ENCODE results near the gene SEMA4D. TPM values are rescaled to one million over a fixed set of nuclear protein-coding genes. Genes with fewer than 3 reads are reported as not detected.

The SEMA4D gene
- total and polyA plus RNA-seq, 2 of the 13 experiments (the other 11 are each of a cell fraction or from before 2014, with no cell fraction given) = 0.13 to 0.16 TPM

DNA sequence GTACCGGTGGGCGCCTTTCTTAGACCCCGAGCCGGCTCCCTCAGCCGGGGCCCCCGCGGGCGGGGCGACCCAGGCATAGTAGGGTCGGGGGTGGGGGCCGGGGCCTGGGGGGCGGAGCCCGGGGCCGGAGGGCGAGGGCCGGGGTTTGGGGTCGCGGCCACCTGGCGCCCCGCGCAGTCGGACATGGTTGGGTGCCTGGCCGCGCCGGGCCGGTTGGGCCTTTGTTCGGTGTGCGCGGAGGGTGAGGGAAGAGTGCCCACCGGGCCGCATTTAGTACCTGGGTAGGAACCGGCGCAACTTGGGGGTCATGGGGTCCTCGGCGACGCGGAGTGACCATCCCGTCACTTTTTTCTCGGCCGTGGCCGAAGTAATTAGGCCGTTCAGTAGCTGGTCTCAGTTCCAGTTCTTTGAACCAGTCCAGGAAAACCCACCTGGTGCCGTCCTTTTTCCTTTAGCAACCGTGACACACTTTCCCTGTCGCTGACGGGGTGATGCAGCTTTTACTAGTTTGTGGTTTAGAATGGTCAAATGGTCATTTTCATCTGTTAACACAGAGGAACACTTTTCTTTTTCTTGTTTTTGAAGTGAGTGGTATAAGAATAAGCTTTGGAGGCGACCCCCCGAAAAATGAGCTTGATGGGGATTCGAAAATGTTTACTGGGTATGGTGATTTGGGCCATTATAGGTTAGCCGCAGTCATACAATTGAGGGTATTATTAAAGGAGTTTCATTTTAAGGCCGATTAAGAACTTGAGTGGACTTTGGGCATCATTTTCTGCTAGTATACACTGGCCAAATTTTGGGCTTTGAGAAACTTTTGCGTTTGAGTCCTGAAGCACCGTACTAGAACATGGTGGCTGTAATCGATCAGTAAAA, 186.3 kb downstream of the SEMA4D start (continued):
- TF ChIP-seq, protein P1, sequence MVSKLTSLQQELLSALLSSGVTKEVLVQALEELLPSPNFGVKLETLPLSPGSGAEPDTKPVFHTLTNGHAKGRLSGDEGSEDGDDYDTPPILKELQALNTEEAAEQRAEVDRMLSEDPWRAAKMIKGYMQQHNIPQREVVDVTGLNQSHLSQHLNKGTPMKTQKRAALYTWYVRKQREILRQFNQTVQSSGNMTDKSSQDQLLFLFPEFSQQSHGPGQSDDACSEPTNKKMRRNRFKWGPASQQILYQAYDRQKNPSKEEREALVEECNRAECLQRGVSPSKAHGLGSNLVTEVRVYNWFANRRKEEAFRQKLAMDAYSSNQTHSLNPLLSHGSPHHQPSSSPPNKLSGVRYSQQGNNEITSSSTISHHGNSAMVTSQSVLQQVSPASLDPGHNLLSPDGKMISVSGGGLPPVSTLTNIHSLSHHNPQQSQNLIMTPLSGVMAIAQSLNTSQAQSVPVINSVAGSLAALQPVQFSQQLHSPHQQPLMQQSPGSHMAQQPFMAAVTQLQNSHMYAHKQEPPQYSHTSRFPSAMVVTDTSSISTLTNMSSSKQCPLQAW (CRISPR knock-in tag; IDR thresholded peaks at IDR 0.05) = no peak
- TF ChIP-seq ZFP62 (CRISPR knock-in tag; IDR thresholded peaks at IDR 0.05) (no peak), STAT5B (CRISPR knock-in tag; IDR thresholded peaks at IDR 0.05) (no peak), GLI4 (CRISPR knock-in tag; IDR thresholded peaks at IDR 0.05; ENCODE audit: borderline replicate concordance) (no peak), ZNF256 (CRISPR knock-in tag; conservative IDR thresholded peaks at IDR 0.05) (no peak), HOXA9 (CRISPR knock-in tag; IDR thresholded peaks at IDR 0.05; ENCODE audit: borderline replicate concordance) (no peak), NR3C1 (CRISPR knock-in tag; IDR thresholded peaks at IDR 0.05) (no peak), KDM5A (IDR thresholded peaks at IDR 0.05; ENCODE audit: borderline replicate concordance, low read length) (peak; percentile 37; the same call in 1 of the 2 replicates), ZNF430 (CRISPR knock-in tag; IDR thresholded peaks at IDR 0.05) (no peak), ASH2L (IDR thresholded peaks at IDR 0.05; ENCODE audit: insufficient read length, low read depth, low read length) (no peak), POLR2G (IDR thresholded peaks at IDR 0.05; ENCODE audit: low read depth, low read length) (peak; percentile 54; the same call in 1 of the 2 replicates), ZNF225 (CRISPR knock-in tag; IDR thresholded peaks at IDR 0.05) (no peak), SMAD1 (CRISPR knock-in tag; IDR thresholded peaks at IDR 0.05; ENCODE audit: borderline replicate concordance, low read depth) (no peak), ZBTB7A (CRISPR knock-in tag; IDR thresholded peaks at IDR 0.05) (peak; percentile 46; the same call in 1 of the 2 replicates), DMAP1 (CRISPR knock-in tag; IDR thresholded peaks at IDR 0.05) (no peak), SCMH1 (CRISPR knock-in tag; IDR thresholded peaks at IDR 0.05; ENCODE audit: borderline replicate concordance) (no peak)
- TF ChIP-seq, protein P2, sequence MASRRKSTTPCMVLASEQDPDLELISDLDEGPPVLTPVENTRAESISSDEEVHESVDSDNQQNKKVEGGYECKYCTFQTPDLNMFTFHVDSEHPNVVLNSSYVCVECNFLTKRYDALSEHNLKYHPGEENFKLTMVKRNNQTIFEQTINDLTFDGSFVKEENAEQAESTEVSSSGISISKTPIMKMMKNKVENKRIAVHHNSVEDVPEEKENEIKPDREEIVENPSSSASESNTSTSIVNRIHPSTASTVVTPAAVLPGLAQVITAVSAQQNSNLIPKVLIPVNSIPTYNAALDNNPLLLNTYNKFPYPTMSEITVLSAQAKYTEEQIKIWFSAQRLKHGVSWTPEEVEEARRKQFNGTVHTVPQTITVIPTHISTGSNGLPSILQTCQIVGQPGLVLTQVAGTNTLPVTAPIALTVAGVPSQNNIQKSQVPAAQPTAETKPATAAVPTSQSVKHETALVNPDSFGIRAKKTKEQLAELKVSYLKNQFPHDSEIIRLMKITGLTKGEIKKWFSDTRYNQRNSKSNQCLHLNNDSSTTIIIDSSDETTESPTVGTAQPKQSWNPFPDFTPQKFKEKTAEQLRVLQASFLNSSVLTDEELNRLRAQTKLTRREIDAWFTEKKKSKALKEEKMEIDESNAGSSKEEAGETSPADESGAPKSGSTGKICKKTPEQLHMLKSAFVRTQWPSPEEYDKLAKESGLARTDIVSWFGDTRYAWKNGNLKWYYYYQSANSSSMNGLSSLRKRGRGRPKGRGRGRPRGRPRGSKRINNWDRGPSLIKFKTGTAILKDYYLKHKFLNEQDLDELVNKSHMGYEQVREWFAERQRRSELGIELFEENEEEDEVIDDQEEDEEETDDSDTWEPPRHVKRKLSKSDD (CRISPR knock-in tag; IDR thresholded peaks at IDR 0.05; ENCODE audit: low read depth) = no peak
- TF ChIP-seq, protein P3, sequence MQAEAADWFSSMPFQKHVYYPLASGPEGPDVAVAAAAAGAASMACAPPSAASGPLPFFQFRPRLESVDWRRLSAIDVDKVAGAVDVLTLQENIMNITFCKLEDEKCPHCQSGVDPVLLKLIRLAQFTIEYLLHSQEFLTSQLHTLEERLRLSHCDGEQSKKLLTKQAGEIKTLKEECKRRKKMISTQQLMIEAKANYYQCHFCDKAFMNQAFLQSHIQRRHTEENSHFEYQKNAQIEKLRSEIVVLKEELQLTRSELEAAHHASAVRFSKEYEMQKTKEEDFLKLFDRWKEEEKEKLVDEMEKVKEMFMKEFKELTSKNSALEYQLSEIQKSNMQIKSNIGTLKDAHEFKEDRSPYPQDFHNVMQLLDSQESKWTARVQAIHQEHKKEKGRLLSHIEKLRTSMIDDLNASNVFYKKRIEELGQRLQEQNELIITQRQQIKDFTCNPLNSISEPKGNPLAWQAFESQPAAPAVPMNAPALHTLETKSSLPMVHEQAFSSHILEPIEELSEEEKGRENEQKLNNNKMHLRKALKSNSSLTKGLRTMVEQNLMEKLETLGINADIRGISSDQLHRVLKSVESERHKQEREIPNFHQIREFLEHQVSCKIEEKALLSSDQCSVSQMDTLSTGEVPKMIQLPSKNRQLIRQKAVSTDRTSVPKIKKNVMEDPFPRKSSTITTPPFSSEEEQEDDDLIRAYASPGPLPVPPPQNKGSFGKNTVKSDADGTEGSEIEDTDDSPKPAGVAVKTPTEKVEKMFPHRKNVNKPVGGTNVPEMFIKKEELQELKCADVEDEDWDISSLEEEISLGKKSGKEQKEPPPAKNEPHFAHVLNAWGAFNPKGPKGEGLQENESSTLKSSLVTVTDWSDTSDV (CRISPR knock-in tag; IDR thresholded peaks at IDR 0.05) = no peak
- TF ChIP-seq, protein P4, sequence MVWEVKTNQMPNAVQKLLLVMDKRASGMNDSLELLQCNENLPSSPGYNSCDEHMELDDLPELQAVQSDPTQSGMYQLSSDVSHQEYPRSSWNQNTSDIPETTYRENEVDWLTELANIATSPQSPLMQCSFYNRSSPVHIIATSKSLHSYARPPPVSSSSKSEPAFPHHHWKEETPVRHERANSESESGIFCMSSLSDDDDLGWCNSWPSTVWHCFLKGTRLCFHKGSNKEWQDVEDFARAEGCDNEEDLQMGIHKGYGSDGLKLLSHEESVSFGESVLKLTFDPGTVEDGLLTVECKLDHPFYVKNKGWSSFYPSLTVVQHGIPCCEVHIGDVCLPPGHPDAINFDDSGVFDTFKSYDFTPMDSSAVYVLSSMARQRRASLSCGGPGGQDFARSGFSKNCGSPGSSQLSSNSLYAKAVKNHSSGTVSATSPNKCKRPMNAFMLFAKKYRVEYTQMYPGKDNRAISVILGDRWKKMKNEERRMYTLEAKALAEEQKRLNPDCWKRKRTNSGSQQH (CRISPR knock-in tag; IDR thresholded peaks at IDR 0.05; ENCODE audit: low read depth) = no peak
